ENCODE data around the gene MAPK12. TPM values are rescaled to one million over a fixed set of nuclear protein-coding genes. Genes with fewer than 3 reads are reported as not detected.

The MAPK12 gene
- total and polyA plus RNA-seq, 9 of the 15 experiments (the other 6 are each of a cell fraction or from before 2014, with no cell fraction given): 0.79 to 71.5 (median 32.8) TPM

DNA sequence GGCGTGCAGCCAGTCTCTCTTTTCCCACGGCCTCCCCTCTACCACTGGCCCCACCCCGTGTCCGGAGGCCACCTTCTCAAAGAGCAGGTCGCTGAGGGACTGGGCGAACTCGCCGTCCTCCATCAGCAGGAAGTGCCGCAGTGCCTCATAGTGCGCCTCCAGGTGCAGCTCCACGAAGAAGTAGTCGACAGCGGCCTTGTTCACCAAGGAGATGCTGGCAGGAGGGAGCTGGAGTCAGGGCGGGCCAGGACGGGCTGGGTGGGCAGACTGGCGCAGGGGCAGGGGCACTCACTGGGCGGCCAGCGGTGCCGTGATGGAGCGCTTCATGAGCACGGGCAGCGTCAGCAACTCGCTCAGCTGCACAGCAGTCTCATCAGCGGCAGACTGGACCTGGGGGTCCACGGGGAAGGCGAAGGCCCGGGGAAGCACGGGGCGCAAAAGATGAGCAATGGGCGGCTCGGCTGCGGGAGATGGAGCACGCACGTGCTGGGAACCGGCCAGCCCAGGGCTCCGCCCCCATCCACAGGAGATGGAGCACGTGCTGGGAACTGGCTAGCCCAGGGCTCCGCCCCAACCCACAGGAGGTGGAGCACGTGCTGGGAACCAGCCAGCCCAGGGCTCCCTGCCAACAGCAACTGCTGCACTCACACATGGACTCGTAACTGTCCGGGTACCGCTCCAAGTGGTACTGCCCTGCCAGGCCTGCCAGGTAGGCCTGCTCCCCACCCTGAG is 42.3 kb downstream of the MAPK12 start (continued):
- TF ChIP-seq USF1 (CRISPR knock-in tag; IDR thresholded peaks at IDR 0.05) (peak; percentile 96), JUNB (CRISPR knock-in tag; conservative IDR thresholded peaks at IDR 0.05) (no peak), CUX1 (CRISPR knock-in tag; IDR thresholded peaks at IDR 0.05) (no peak), TCF7L2 (IDR thresholded peaks at IDR 0.05; ENCODE audit: low read depth, low read length) (no peak), SP1 (CRISPR knock-in tag; IDR thresholded peaks at IDR 0.05) (no peak), SRF (CRISPR knock-in tag; IDR thresholded peaks at IDR 0.05) (no peak), SP2 (IDR thresholded peaks at IDR 0.05; ENCODE audit: extremely low read depth, low read depth, low read length, poor library complexity, severe bottlenecking) (no peak), HDAC2 (IDR thresholded peaks at IDR 0.05) (no peak), ZFP91 (CRISPR knock-in tag; IDR thresholded peaks at IDR 0.05) (no peak), RAD51 (IDR thresholded peaks at IDR 0.05; ENCODE audit: borderline replicate concordance, low read depth) (peak; percentile 41; the same call in 1 of the 2 replicates), POU5F1 (IDR thresholded peaks at IDR 0.05; ENCODE audit: borderline replicate concordance, low read depth, low read length, partially characterized antibody) (no peak), STAT5B (CRISPR knock-in tag; IDR thresholded peaks at IDR 0.05) (no peak)
- TF ChIP-seq, protein P1, sequence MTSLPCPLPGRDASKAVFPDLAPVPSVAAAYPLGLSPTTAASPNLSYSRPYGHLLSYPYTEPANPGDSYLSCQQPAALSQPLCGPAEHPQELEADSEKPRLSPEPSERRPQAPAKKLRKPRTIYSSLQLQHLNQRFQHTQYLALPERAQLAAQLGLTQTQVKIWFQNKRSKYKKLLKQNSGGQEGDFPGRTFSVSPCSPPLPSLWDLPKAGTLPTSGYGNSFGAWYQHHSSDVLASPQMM (CRISPR knock-in tag; IDR thresholded peaks at IDR 0.05): no peak
- TF ChIP-seq, protein P2, sequence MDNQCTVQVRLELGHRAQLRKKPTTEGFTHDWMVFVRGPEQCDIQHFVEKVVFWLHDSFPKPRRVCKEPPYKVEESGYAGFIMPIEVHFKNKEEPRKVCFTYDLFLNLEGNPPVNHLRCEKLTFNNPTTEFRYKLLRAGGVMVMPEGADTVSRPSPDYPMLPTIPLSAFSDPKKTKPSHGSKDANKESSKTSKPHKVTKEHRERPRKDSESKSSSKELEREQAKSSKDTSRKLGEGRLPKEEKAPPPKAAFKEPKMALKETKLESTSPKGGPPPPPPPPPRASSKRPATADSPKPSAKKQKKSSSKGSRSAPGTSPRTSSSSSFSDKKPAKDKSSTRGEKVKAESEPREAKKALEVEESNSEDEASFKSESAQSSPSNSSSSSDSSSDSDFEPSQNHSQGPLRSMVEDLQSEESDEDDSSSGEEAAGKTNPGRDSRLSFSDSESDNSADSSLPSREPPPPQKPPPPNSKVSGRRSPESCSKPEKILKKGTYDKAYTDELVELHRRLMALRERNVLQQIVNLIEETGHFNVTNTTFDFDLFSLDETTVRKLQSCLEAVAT (IDR thresholded peaks at IDR 0.05): no peak
